Esophagus muscularis mucosa (tissue), 4 donors: ENCODE results near the gene LMO2. TPM values are rescaled to one million over a fixed set of nuclear protein-coding genes. Genes with fewer than 3 reads are reported as not detected.

Experiments
- DNase-seq: peaks from one replicate; pipeline ENCODE4 v3.0.0-alpha.2; 2017; ENCODE audit errors: extremely low spot score
- H3K27ac ChIP-seq, 4 donors: fragments of 200-600 bp; sonication (generic); replicated peaks in 1 of 4; 1 replicate in 3 of 4; 2 replicates in 1 of 4; pipeline ENCODE4 v1.5.1; 2016 to 2019; ENCODE audit warnings: mild to moderate bottlenecking in 1 of 4
- H3K27me3 ChIP-seq, 4 donors: fragments of 200-600 bp; sonication (generic); one replicate each; pipeline versions ENCODE4 v1.5.1 to v1.6.0; 2016 to 2019
- H3K36me3 ChIP-seq, 4 donors: fragments of 200-600 bp; sonication (generic); one replicate each; pipeline ENCODE4 v1.5.1; 2016 to 2019
- H3K4me1 ChIP-seq, 4 donors: fragments of 200-600 bp; sonication (generic); one replicate each; pipeline ENCODE4 v1.5.1; 2016 to 2019
- H3K4me3 ChIP-seq, 4 donors: fragments of 200-600 bp; sonication (generic); 1 replicate in 2 of 4; 2 replicates in 2 of 4; pipeline ENCODE4 v1.5.1; 2016 to 2019; ENCODE audit warnings: mild to moderate bottlenecking in 4 of 4, moderate library complexity in 1 of 4
- H3K9me3 ChIP-seq, 4 donors: fragments of 200-600 bp; sonication (generic); 1 replicate in 3 of 4; 2 replicates in 1 of 4; pipeline ENCODE4 v1.5.1; 2016 to 2019
- EP300 ChIP-seq: sonication (generic); formaldehyde crosslinking; IDR thresholded peaks from one replicate; pipeline ENCODE4 v1.6.1; 2017; ENCODE audit warnings: antibody characterized with exemption
- POLR2A ChIP-seq: fragments of 450-650 bp; IDR thresholded peaks from one replicate; pipeline ENCODE4 v1.6.1; 2017; ENCODE audit warnings: antibody characterized with exemption, moderate library complexity, mild to moderate bottlenecking, low read depth
- POLR2AphosphoS5 ChIP-seq, 2 donors: sonication (generic); formaldehyde crosslinking; IDR thresholded peaks; one replicate each; pipeline ENCODE4 v1.6.1; 2017; ENCODE audit warnings: antibody characterized with exemption in 2 of 2
- WGBS: methylation state at CpG from one replicate; pipeline ENCODE4 v1.1.5; 2018; 5-methylcytosine and 5-hydroxymethylcytosine counted together
- intact Hi-C: fragments of 100-400 bp; cut with DNase I; formaldehyde crosslinking; loops from one replicate; pipeline ENCODE4 v1.15.1; 2023
- total RNA-seq, 4 donors: library from RNA; depleted of rRNA; stranded (reverse); fragments of >200 nt; gene quantifications; one replicate each; pipeline versions ENCODE4 v1.1.0 to v1.2.1, GENCODE V29; 2016
- TF ChIP-seq, protein P1 (sequence below), 3 experiments: fragments of 200-600 bp in 2 of 3; fragments of 450-650 bp in 1 of 3; sonication (generic) in 2 of 3; IDR thresholded peaks; one replicate each; pipeline ENCODE4 v1.5.1; 2017 to 2019; ENCODE audit warnings: antibody characterized with exemption in 3 of 3, mild to moderate bottlenecking in 2 of 3, moderate library complexity in 1 of 3

LMO2 gene
- total RNA-seq, 4 donors from 2014 or later, result 13.3 to 20.2 (median 15.5) TPM

- 59% methylated on average over 1 of the region's 1 CpG for WGBS
- peaks cover 0 to 73% (median 9%) of the 10 kb centered on the region in 4 donors for H3K27me3 ChIP-seq
- H3K4me3 ChIP-seq, result peak overlapping the region; percentile 61 to 73 (median 64)
- H3K36me3 ChIP-seq, result no peaks in the 10 kb centered on the region
- no peak for TF ChIP-seq POLR2AphosphoS5 (IDR thresholded peaks at IDR 0.05)
- TF ChIP-seq POLR2A, result no peak
- TF ChIP-seq, protein P1, sequence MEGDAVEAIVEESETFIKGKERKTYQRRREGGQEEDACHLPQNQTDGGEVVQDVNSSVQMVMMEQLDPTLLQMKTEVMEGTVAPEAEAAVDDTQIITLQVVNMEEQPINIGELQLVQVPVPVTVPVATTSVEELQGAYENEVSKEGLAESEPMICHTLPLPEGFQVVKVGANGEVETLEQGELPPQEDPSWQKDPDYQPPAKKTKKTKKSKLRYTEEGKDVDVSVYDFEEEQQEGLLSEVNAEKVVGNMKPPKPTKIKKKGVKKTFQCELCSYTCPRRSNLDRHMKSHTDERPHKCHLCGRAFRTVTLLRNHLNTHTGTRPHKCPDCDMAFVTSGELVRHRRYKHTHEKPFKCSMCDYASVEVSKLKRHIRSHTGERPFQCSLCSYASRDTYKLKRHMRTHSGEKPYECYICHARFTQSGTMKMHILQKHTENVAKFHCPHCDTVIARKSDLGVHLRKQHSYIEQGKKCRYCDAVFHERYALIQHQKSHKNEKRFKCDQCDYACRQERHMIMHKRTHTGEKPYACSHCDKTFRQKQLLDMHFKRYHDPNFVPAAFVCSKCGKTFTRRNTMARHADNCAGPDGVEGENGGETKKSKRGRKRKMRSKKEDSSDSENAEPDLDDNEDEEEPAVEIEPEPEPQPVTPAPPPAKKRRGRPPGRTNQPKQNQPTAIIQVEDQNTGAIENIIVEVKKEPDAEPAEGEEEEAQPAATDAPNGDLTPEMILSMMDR (IDR thresholded peaks at IDR 0.05), result no peak
- TF ChIP-seq EP300, result no peak
- intact Hi-C loops, result no loop called here
- H3K9me3 ChIP-seq, result no peaks in the 10 kb centered on the region
- DNase-seq, result no peak
- H3K27ac ChIP-seq, result peak overlapping the region in 2 of 4 donors; percentile 77 to 81
- H3K4me1 ChIP-seq, result peaks cover 21 to 30% (median 25%) of the 10 kb centered on the region in 4 donors
Observed at GRCh38 chr11:33867561-33867960, 24.3 kb downstream of the LMO2 start.

- no peaks in the 10 kb centered on the region for H3K9me3 ChIP-seq
- no peak for DNase-seq
- H3K4me3 ChIP-seq, result peak overlapping the region in 1 of 4 donors; percentile 12
- H3K4me1 ChIP-seq, result peaks cover 19 to 37% (median 27%) of the 10 kb centered on the region in 4 donors
- WGBS, result 90% methylated on average over 2 of the region's 2 CpGs
- TF ChIP-seq POLR2A (no peak), POLR2AphosphoS5 (IDR thresholded peaks at IDR 0.05) (no peak), EP300 (no peak)
- TF ChIP-seq, protein P1 (IDR thresholded peaks at IDR 0.05), result no peak
- H3K36me3 ChIP-seq, result no peaks in the 10 kb centered on the region
- peaks cover 0 to 71% (median 9%) of the 10 kb centered on the region in 4 donors for H3K27me3 ChIP-seq
- intact Hi-C loops, result no loop called here
- no peak overlapping the region for H3K27ac ChIP-seq
Observed at GRCh38 chr11:33866936-33867335, 24.9 kb downstream of the LMO2 start.

- 72% methylated on average over 4 of the region's 16 CpGs for WGBS
- TF ChIP-seq POLR2A (no peak), POLR2AphosphoS5 (IDR thresholded peaks at IDR 0.05) (no peak), EP300 (no peak)
- TF ChIP-seq, protein P1 (IDR thresholded peaks at IDR 0.05), result no peak
- DNase-seq, result no peak
- H3K4me3 ChIP-seq, result no peak overlapping the region
- intact Hi-C loops, result no loop called here
- peaks cover 0 to 12% (median under 1%) of the 10 kb centered on the region in 4 donors for H3K36me3 ChIP-seq
- no peaks in the 10 kb centered on the region for H3K9me3 ChIP-seq
- peaks cover 7 to 25% (median 15%) of the 10 kb centered on the region in 4 donors for H3K4me1 ChIP-seq
- no peak overlapping the region for H3K27ac ChIP-seq
- peaks cover 0 to 56% (median 3%) of the 10 kb centered on the region in 4 donors for H3K27me3 ChIP-seq
Observed at GRCh38 chr11:33864479-33864878, 27.4 kb downstream of the LMO2 start.

GRCh38 chr11:33863418-33864172, 28.3 kb downstream of the LMO2 start:
- Histone ChIP-seq H3K4me1 (peaks cover 2 to 19% (median 7%) of the 10 kb centered on the region in 4 donors), H3K9me3 (no peaks in the 10 kb centered on the region), H3K27me3 (peaks cover 0 to 47% (median under 1%) of the 10 kb centered on the region in 4 donors), H3K36me3 (peaks cover 0 to 12% (median 3%) of the 10 kb centered on the region in 4 donors), H3K27ac (peak overlapping the region in 1 of 4 donors; percentile 5), H3K4me3 (no peak overlapping the region)
- no peak for DNase-seq
- TF ChIP-seq, protein P1 (IDR thresholded peaks at IDR 0.05), result no peak
- TF ChIP-seq POLR2AphosphoS5 (IDR thresholded peaks at IDR 0.05), result no peak
- TF ChIP-seq EP300, result no peak
- TF ChIP-seq POLR2A, result no peak
- intact Hi-C loops, result no loop called here
- WGBS, result 87% methylated on average over 7 of the region's 7 CpGs
